Osteocyte (in vitro differentiated cells): ENCODE data around the gene TMEM218. TPM values are rescaled to one million over a fixed set of nuclear protein-coding genes. Genes with fewer than 3 reads are reported as not detected.

Experiments
- DNase-seq: peaks from one replicate; pipeline ENCODE4 v3.0.0; 2021; ENCODE audit warnings: mixed read lengths; ENCODE audit not compliant: unreplicated experiment; ENCODE audit errors: extremely low spot score
- H3K27ac Mint-ChIP-seq: one replicate; pipeline ENCODE4 v1.8.0; 2021; ENCODE audit warnings: mild to moderate bottlenecking, mixed read lengths; ENCODE audit not compliant: unreplicated experiment
- H3K27me3 Mint-ChIP-seq: one replicate; pipeline ENCODE4 v1.8.0; 2021; ENCODE audit warnings: mixed read lengths; ENCODE audit not compliant: unreplicated experiment
- H3K36me3 Mint-ChIP-seq: one replicate; pipeline ENCODE4 v1.8.0; 2021; ENCODE audit warnings: mixed read lengths; ENCODE audit not compliant: unreplicated experiment
- H3K4me1 Mint-ChIP-seq: one replicate; pipeline ENCODE4 v1.8.0; 2021; ENCODE audit warnings: mixed read lengths; ENCODE audit not compliant: unreplicated experiment
- H3K4me3 Mint-ChIP-seq: one replicate; pipeline ENCODE4 v1.8.0; 2021; ENCODE audit warnings: mild to moderate bottlenecking, moderate library complexity, mixed read lengths; ENCODE audit not compliant: unreplicated experiment
- H3K9me3 Mint-ChIP-seq: one replicate; pipeline ENCODE4 v1.8.0; 2021; ENCODE audit warnings: mixed read lengths; ENCODE audit not compliant: unreplicated experiment
- CTCF ChIP-seq: fragments of 200-600 bp; sonication (generic); IDR thresholded peaks from 2 replicates; pipeline ENCODE4 v1.5.0; 2021; ENCODE audit warnings: antibody characterized with exemption, mild to moderate bottlenecking, moderate library complexity
- total RNA-seq: library from RNA; stranded (reverse); gene quantifications from 2 replicates; pipeline ENCODE4 v1.2.1, GENCODE V29; 2021

The TMEM218 gene
- total RNA-seq, 1 donor from 2014 or later: 19.9 TPM

DNA sequence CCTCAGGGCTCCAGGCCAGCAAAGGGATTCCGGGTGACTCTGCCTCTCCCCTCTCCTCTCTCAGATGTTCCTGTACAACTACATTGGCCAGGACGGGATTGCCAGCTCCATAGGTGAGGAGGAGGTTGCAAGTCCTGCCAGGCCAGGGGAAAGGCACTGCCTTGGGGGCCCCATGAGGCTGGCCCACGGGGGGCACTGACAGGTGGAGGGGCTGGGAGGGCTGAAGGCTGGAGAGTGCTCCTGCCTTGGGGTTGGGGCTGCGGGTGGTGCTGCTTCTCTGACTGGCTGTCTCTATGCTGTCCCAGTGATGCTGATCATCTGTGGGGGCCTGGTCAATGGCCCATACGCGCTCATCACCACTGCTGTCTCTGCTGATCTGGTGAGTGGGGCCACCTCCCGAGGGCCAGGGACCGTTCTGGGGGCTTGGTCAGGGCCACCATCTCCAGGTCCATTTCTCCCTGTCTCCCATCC is 26.6 kb downstream of the TMEM218 start:
- no peak overlapping the region for H3K27ac Mint-ChIP-seq

DNA sequence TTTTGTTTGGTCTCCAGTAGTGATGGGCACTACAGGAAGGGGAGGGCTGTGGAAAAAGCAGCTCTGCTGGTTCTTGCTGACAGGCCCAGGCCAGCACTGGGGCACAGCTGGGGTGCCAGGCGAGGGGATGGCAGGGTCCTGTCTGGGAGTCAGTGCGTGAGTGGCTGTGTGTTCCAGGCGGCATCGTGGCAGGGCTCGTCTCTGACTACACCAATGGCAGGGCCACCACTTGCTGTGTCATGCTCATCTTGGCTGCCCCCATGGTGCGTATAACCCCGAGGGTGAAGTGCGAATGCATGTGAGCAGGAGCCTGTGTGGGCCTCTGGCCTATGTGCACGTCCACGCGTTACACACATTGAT is 27.4 kb downstream of the TMEM218 start:
- no peak for TF ChIP-seq CTCF
- no peaks in the 10 kb centered on the region for H3K36me3 Mint-ChIP-seq
- H3K27ac Mint-ChIP-seq: peak overlapping the region; percentile 14
- no peak overlapping the region for H3K4me3 Mint-ChIP-seq
- no peaks in the 10 kb centered on the region for H3K9me3 Mint-ChIP-seq
- peak; percentile 77 for DNase-seq
- no peaks in the 10 kb centered on the region for H3K27me3 Mint-ChIP-seq
- peaks cover 19% of the 10 kb centered on the region for H3K4me1 Mint-ChIP-seq

More for the DNA sequence above, 26.6 kb downstream of the TMEM218 start:
- Mint-ChIP-seq H3K27me3 (no peaks in the 10 kb centered on the region), H3K36me3 (no peaks in the 10 kb centered on the region), H3K9me3 (no peaks in the 10 kb centered on the region), H3K4me3 (no peak overlapping the region), H3K4me1 (peaks cover 19% of the 10 kb centered on the region)
- no peak for TF ChIP-seq CTCF
- DNase-seq: peak; percentile 66

- H3K27ac Mint-ChIP-seq: peak overlapping the region; percentile 85
- H3K36me3 Mint-ChIP-seq: no peaks in the 10 kb centered on the region
- H3K27me3 Mint-ChIP-seq: no peaks in the 10 kb centered on the region
- TF ChIP-seq CTCF: no peak
- H3K4me1 Mint-ChIP-seq: peaks cover 19% of the 10 kb centered on the region
- H3K4me3 Mint-ChIP-seq: no peak overlapping the region
- peak; percentile 79 for DNase-seq
- H3K9me3 Mint-ChIP-seq: no peaks in the 10 kb centered on the region
Measured at GRCh38 chr11:125083312-125084056, 27.9 kb downstream of the TMEM218 start.

- Mint-ChIP-seq H3K27me3 (no peaks in the 10 kb centered on the region), H3K4me3 (no peak overlapping the region), H3K4me1 (peaks cover 19% of the 10 kb centered on the region), H3K36me3 (no peaks in the 10 kb centered on the region), H3K9me3 (no peaks in the 10 kb centered on the region), H3K27ac (peak overlapping the region; percentile 85)
- TF ChIP-seq CTCF: no peak
- peak; percentile 77 for DNase-seq
Measured at GRCh38 chr11:125082611-125083311, 28.7 kb downstream of the TMEM218 start.

DNA sequence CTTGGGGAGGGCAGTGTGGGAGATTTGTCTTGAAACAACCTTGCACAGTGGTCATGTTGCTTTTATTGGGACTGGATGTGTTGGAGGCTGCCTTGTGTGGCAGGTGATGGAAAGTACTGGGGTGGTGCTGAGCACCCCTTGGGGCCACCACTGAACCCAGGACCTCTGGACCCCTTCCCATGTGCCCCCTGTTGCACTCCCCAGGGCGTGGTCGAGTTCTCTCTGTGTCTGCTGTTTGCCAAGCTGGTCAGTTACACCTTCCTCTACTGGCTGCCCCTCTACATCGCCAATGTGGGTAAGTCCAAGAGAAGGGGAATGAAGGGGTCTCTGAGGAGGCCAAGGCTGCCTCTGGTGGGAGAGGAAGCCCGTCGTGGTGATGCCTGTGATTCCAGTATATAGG is 29.4 kb downstream of the TMEM218 start:
- Mint-ChIP-seq H3K4me1 (peaks cover 19% of the 10 kb centered on the region), H3K36me3 (no peaks in the 10 kb centered on the region), H3K4me3 (no peak overlapping the region), H3K9me3 (no peaks in the 10 kb centered on the region), H3K27ac (no peak overlapping the region), H3K27me3 (no peaks in the 10 kb centered on the region)
- no peak for TF ChIP-seq CTCF
- DNase-seq: peak; percentile 62
